Activated T-cell treated with anti-CD3 and anti-CD28 coated beads for 1 hour (primary cell): ENCODE data around the gene CACNA2D4.

Experiments
- DNase-seq: peaks from one replicate; pipeline ENCODE4 v3.0.0-alpha.2; 2020; ENCODE audit warnings: low read depth

Gene CACNA2D4

DNA sequence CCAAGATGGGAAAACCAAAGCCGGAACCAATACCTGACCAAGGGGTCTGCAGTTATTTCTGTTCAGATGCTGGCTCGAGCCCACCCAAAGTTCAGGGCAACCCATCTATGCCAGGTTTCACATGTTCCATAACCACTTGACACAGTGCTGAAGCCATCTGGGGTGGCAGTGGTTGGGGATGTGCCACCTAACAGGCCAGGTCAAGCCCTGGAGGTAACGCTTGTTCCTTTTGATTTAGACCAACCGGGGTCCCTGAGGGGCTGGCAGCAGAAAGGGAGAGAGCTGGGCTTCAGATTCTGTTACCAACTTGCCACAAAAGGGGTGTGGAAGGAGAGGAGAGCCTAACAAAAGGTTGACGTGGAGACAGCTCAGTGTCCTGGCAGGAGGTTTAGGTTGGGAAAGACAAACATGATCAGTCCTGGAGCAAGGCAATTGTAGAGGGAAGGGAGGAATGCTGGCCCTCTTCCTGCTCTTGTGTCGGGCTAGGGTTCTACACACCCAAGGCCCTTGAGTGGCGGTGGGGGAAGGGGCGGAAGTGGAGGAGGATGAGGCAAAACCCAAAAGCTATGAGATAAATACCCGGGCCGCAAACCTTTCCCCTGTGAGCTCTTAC is 31.9 kb downstream of the CACNA2D4 start:
- DNase-seq = no peak

- DNase-seq = no peak
These were observed 32.7 kb downstream of the CACNA2D4 start for GRCh38 chr12:1885599-1886245.

- DNase-seq = no peak
These were observed 33.3 kb downstream of the CACNA2D4 start for GRCh38 chr12:1885082-1885596.

GRCh38 chr12:1884651-1885050 is 33.8 kb downstream of the CACNA2D4 start:
- no peak for DNase-seq

DNA sequence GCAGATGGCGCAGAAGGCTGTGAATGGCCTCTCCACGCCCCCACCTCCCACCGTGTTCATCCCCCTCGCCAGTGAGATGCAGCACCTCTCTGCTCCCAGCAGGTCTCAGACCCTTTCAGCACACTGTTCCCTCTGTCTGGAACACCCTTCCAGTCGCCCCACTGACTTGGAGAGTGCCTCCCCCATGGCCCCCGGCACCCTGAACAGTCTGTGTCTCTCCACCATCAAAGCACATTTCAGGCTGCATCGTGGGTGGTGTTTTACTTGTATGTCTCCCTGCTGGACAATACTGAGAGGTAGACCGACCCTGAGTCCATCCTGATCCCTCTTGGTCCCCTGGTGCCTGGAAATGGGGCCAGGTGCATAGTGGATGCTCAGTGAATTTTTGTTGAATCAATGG is 34.9 kb downstream of the CACNA2D4 start:
- no peak for DNase-seq

- no peak for DNase-seq
These were observed 35.5 kb downstream of the CACNA2D4 start for GRCh38 chr12:1882850-1883470.

DNA sequence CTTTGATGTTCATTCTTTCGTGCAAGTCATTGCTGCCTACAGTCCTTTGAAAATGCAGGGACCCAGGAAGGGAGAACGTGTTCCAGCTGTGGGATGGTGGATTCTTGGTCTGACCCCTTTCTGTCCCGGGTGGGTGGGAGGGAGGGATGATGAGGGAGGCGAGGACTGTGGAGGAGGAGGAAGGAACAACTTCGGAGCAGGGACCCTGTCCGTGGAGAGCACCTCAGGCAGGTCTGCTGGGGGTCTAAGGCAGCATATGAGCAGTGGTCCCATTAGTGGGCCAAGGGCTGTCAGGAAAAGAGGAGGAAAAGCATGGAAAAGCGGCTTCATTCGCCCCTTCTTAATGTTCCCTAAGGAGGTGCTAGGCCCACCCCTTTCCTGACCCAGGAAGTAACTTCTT is 36.0 kb downstream of the CACNA2D4 start:
- DNase-seq = no peak

DNA sequence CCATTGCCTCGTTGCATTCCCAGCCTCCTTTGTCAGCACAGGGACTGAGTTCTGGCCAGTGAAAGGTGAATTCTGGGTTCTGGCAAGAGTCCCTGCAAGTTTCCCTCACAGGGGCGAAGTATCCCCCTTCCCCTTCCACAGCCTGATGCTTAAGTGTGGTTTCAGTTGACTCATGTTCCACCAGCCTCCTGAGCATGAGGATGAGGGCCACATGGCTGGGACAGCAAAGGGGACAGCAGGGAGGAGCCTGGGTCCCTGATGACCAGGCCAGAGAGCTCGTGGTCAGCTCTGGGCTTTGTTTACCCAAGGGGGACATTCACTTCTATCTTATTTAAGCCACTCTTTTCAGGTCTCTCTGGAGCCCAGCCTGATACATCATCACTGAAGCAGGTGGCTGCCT is 36.5 kb downstream of the CACNA2D4 start:
- DNase-seq = no peak

DNA sequence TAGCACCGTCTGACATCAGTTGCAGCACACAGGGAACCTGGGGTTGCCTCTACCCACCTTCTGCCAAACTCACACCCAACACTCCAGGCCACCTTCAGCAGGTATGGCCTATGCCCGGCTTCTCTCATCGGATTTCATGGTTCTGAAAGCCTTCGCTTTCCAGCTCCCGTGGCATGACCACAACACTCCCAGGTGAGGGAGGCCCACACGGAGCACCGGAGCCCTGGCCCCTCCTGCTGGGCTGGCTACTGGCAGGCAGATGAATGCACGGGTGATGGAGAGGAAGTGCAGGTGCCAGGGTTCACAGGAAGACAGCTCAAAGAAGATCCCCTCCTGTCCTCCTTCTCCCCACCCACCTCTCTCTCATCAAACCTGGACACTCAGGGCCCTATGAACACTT is 37.2 kb downstream of the CACNA2D4 start:
- DNase-seq = no peak

- DNase-seq = no peak
These were observed 37.6 kb downstream of the CACNA2D4 start for GRCh38 chr12:1880876-1881275.

DNA sequence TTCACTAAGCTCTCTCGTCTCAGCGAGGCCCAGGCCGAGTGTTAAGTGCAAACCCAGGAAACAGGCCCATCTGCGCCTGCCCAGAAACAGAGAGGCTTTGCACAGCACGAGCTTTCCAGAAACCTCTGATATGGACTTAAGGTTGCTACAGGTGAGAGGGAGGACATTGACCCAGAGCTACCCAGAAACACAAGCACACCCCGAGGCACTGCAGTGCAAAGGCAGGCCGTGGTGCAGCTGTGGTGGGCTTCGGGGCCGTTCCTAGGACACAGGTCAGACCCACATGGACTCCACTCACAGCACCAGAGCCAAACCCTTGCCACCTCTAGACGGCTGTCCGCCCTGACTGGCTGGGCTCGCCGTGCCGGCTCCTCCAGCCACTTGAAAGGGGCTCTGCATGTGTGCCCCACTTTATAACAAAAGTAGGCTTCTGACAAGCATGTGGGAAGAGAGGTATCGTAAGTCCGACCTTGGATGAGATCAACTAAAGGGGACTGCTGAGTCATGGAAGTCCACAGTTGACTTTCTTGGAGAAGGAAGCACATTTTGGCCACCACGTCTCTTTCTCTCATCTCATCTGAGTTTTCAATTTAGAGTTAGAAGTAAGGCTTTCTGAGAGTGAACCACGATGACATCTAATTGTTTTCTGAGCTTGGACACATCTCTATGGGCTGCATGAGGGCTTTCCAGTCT is 38.2 kb downstream of the CACNA2D4 start:
- DNase-seq = no peak

GRCh38 chr12:1879633-1880032 is 38.8 kb downstream of the CACNA2D4 start:
- no peak for DNase-seq

DNA sequence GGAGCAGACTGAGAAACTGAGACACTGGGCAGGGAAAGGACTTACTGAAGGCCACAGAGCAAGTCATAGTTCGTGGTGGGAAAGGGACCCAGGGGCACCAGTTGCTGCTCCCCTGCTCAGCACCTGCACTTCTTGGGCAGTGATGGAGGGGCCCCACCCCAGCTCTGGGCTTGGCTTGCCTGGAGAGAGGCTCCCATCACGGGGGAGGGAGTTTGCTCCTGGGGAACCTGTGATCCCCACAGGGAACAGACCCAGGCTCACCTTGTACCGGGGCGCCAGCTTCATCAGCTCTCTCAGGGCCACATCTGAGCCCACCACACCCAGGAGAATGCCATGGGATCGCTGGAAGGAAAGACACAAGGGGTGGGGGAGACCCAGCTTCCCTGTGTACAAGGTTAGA is 39.8 kb downstream of the CACNA2D4 start:
- DNase-seq = no peak

GRCh38 chr12:1878214-1878613 is 40.2 kb downstream of the CACNA2D4 start:
- DNase-seq = no peak

- no peak for DNase-seq
These were observed 41.1 kb downstream of the CACNA2D4 start for GRCh38 chr12:1877169-1877878.

GRCh38 chr12:1876086-1876485 is 42.4 kb downstream of the CACNA2D4 start:
- DNase-seq = no peak

- no peak for DNase-seq
These were observed 42.8 kb downstream of the CACNA2D4 start for GRCh38 chr12:1875608-1876007.

DNA sequence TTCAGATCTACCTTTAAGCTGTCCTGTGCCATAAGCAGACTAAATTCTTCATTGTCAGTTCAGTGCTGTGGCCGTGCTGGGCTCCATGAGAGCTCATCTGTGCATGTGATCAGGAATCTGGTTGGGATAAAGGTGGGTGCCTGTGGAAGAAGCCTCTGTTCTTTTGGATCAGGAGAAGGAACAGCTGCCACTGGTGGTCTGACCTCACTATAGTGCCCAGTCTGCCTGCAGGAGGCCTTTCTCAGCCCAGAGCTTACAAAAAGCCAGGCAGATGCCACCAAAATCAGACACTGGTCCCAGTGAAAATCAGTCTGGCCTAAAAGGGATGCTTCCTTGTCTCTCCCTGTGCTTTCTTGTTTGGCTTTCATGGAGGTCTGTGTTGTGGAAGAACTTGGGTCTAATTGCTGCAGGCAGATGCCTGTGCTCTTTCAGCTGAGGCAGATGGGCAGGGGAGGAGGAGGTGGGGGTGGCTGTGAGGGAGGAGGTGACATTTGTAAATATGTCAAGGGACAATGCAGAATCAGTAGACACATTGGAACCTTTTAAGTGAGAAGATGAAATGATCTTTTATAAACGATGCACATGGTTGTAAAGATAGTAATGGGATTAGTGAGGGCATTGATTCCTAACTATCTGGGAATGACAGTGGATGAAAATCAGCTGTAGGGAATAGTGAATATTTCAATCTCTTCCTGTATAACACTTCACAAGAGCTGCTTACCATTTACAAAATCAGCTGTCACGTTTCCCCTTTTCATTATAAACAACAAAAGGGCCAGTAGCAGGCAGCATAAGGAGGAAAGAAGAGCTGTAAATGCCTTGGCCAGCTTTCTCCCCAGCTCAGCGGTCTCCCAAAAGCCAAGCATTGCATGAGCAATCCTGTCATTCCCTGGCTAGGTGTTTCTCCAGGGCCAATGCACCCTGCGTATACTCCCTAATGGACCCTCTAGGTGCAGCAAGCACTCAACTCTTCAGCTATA is 44.6 kb downstream of the CACNA2D4 start:
- no peak for DNase-seq

- no peak for DNase-seq
These were observed 46.0 kb downstream of the CACNA2D4 start for GRCh38 chr12:1872448-1872847.

- no peak for DNase-seq
These were observed 46.5 kb downstream of the CACNA2D4 start for GRCh38 chr12:1872001-1872400.
